H1 (cell line): ENCODE measurements around the gene CELF4. TPM values are rescaled to one million over a fixed set of nuclear protein-coding genes. Genes with fewer than 3 reads are reported as not detected.

Experiments
- CHD7 ChIP-seq: fragments of 300-600 bp; sonication (generic); IDR thresholded peaks from 2 replicates; pipeline ENCODE4 v1.7.1; 2012; ENCODE audit warnings: low read length, moderate library complexity, mild to moderate bottlenecking, inconsistent platforms; ENCODE audit not compliant: insufficient replicate concordance
- NRF1 ChIP-seq: IDR thresholded peaks from 2 replicates; pipeline ENCODE4 v1.6.1; 2011; ENCODE audit warnings: mild to moderate bottlenecking, low read depth, low read length, improper control_type of control experiment
- SP1 ChIP-seq: IDR thresholded peaks from 2 replicates; pipeline ENCODE4 v1.6.1; 2011; ENCODE audit warnings: low read depth, low read length
- polyA plus RNA-seq, 7 experiments: library from polyadenylated mRNA; depleted of rRNA in 3 of 7; stranded (reverse) in 5 of 7; unstranded in 2 of 7; fragments of >200 nt in 5 of 7; fragments of 200-250 nt in 2 of 7; gene quantifications; 1 replicate in 5 of 7; 2 replicates in 1 of 7; 4 replicates in 1 of 7; pipeline versions ENCODE4 v1.2.1 to v1.2.3, GENCODE V29; 2011 to 2013; ENCODE audit warnings: missing spikeins in 2 of 7, mixed read lengths in 2 of 7
- total RNA-seq: library from RNA; stranded (reverse); fragmentation: NEBNext Ultra II Directional; extraction: Animal tissue kit (Norgen Biotek cat#: 25700); gene quantifications from 2 replicates; pipeline ENCODE4 v1.2.1, GENCODE V29; 2021

The CELF4 gene
- total and polyA plus RNA-seq, 2 of the 8 experiments (the other 6 are each of a cell fraction or from before 2014, with no cell fraction given), result 1.6 to 3.4 TPM

- TF ChIP-seq CHD7 (no peak), SP1 (no peak), NRF1 (no peak)
Measured at GRCh38 chr18:37541517-37541916, 24.1 kb downstream of the CELF4 start (continued).
